ENCODE results near the gene TYRO3. TPM values are rescaled to one million over a fixed set of nuclear protein-coding genes. Genes with fewer than 3 reads are reported as not detected.

Gene TYRO3
- total and polyA plus RNA-seq, 9 donors: 37.7 to 265 (median 109) TPM

DNA sequence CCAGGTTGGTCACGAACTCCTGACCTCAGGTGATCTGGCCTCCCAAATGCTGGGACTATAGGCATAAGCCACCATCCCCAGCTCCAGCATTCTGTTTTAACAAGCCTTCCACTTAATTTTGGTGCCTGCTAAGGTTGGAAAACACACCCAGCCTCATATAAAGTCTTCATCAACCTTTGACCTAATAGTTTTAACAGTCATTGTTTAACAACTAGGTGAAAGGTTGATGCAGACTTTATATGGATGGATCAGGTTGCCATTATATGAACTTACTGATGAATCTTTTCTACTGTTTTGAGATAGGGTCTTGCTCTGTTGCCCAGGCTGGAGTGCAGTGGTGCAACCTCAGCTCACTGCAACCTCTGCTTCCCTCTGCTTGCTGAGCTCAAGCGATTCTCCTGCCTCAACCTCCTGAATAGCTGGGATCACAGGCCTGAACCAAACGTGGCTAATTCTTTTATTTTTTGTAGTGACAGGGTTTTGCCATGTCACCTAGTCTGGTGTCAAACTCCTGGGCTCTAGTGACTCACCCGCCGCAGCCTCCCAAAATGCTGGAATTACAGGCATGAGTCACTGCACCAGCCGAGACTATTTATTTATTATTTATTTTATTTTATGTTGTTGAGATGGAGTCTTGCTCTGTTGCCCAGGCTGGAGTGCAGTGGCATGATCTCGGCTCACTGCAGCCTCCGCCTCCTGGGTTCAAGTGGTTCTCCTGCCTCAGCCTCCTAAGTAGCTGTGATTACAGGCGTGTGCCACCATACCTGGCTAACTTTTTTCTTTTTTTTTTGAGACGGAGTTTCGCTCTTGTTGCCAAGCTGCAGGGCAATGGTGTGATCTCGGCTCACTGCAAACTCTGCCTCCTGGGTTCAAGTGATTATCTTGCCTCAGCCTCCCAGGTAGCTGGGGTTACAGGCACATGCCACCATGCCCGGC, 11.9 kb upstream of the TYRO3 start:
- Histone ChIP-seq H3K36me3 (no peaks in the 10 kb centered on the region), H3K4me3 (no peak overlapping the region), H3K27ac (no peak overlapping the region), H3K27me3 (no peaks in the 10 kb centered on the region), H3K9me3 (no peaks in the 10 kb centered on the region), H3K4me1 (ENCODE audit: insufficient read depth) (no peaks in the 10 kb centered on the region)
- WGBS, 3 donors: 77 to 81% (median 80%) methylated on average over 13 of the region's 13 CpGs
- TF ChIP-seq EP300 (IDR thresholded peaks at IDR 0.05) (no peak), POLR2A (IDR thresholded peaks at IDR 0.05) (no peak)
- TF ChIP-seq, protein P1, sequence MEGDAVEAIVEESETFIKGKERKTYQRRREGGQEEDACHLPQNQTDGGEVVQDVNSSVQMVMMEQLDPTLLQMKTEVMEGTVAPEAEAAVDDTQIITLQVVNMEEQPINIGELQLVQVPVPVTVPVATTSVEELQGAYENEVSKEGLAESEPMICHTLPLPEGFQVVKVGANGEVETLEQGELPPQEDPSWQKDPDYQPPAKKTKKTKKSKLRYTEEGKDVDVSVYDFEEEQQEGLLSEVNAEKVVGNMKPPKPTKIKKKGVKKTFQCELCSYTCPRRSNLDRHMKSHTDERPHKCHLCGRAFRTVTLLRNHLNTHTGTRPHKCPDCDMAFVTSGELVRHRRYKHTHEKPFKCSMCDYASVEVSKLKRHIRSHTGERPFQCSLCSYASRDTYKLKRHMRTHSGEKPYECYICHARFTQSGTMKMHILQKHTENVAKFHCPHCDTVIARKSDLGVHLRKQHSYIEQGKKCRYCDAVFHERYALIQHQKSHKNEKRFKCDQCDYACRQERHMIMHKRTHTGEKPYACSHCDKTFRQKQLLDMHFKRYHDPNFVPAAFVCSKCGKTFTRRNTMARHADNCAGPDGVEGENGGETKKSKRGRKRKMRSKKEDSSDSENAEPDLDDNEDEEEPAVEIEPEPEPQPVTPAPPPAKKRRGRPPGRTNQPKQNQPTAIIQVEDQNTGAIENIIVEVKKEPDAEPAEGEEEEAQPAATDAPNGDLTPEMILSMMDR (IDR thresholded peaks at IDR 0.05): no peak
- intact Hi-C loops (cut with DNase I): no loop called here
- DNase-seq: no peak

DNA sequence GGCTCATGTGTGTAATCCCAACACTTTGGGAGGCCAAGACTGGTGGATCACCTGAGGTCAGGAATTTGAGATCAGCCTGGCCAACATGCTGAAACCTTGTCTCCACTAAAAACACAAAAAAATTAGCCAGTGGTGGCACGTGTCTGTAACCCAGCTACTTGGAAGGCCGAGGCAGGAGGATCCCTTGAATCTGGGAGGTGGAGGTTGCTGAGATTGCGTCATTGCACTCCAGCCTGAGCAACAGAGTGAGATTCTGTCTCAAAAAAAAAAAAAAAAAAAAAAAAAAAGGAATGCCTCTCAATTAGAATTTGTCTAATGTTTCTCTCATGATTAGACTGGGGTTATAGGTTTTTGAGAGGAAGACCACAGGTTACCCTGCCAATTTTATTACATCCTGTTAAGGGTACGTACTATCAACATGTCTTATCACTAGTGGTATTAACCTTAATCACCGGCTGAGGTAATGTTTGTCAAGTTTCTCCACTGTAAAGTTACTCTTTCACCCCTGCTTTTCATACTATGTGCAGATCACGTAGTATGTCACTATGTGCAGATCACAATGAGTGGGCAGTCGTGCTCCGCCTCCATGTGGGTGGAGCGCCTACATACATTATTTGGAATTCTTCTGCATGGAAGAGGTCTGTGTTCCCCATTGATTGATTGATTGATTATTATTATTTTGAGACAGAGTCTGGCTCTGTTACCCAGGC, 8.8 kb upstream of the TYRO3 start:
- H3K27me3 ChIP-seq: no peaks in the 10 kb centered on the region
- intact Hi-C loops (cut with DNase I): loop anchor here in 3 of 4 donors (10.0 kb wide), 2 partner anchors 265 to 355 kb away; no protein-coding TSS in a partner anchor
- no peak for TF ChIP-seq POLR2A (IDR thresholded peaks at IDR 0.05)
- TF ChIP-seq, protein P1 (IDR thresholded peaks at IDR 0.05): no peak
- no peak for TF ChIP-seq EP300 (IDR thresholded peaks at IDR 0.05)
- no peaks in the 10 kb centered on the region for H3K36me3 ChIP-seq
- 90 to 91% (median 90%) methylated on average over 9 of the region's 9 CpGs for WGBS, 3 donors
- DNase-seq: no peak
- H3K9me3 ChIP-seq: no peaks in the 10 kb centered on the region
- H3K27ac ChIP-seq: no peak overlapping the region
- no peaks in the 10 kb centered on the region for H3K4me1 ChIP-seq (ENCODE audit: insufficient read depth)
- H3K4me3 ChIP-seq: no peak overlapping the region

DNA sequence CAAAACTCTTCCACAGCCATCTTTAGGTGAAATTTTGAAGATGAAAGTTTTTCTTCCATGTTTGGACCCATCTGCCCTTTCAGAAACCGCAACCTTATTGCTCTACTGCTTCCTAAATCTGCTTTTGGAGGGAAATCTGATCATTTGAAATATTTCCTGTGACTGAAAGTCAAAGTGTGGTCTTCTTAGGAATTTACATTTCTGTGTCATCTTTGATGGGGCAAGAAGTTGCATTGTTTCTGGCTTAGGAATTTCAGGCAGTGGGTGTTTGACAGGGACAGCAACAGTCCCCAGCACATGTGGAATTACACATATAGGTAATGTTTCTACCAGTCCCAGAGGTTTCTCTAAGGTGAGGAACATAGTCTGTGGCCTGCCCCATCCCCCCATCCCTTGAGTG, 5.3 kb upstream of the TYRO3 start:
- H3K27me3 ChIP-seq: no peaks in the 10 kb centered on the region
- peaks cover 2% of the 10 kb centered on the region for H3K4me1 ChIP-seq (ENCODE audit: insufficient read depth)
- intact Hi-C loops (cut with DNase I): loop anchor here in 3 of 4 donors (10.0 kb wide), 2 partner anchors 261 to 351 kb away; no protein-coding TSS in a partner anchor
- TF ChIP-seq EP300 (IDR thresholded peaks at IDR 0.05) (no peak), POLR2A (IDR thresholded peaks at IDR 0.05) (no peak)
- TF ChIP-seq, protein P1 (IDR thresholded peaks at IDR 0.05): no peak
- no peaks in the 10 kb centered on the region for H3K36me3 ChIP-seq
- no peak overlapping the region for H3K4me3 ChIP-seq
- no peak overlapping the region for H3K27ac ChIP-seq
- no peaks in the 10 kb centered on the region for H3K9me3 ChIP-seq
- 78 to 98% (median 96%) methylated on average over 1 of the region's 1 CpG for WGBS, 3 donors
- DNase-seq: no peak

DNA sequence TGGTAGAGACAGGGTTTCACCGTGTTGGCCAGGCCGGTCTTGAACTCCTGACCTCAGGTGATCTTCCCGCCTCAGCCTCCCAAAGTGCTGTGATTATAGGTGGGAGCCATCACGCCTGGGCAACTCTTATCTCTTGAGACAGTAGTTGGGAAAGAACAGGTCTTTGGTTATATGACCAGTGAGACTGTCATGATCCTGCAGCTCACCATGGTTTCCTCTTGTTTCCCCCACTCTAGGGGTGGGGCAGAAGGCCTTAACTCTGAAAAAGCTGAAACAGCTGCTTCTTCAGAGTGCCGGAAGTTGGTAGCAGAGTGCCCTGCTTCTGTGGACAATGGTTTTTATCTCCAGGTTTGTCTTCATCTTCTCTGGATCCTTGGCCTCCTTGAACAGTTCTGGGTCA, 4.7 kb upstream of the TYRO3 start:
- no peak overlapping the region for H3K27ac ChIP-seq
- 87 to 88% (median 87%) methylated on average over 5 of the region's 5 CpGs for WGBS, 3 donors
- TF ChIP-seq, protein P1 (IDR thresholded peaks at IDR 0.05): no peak
- no peak for TF ChIP-seq EP300 (IDR thresholded peaks at IDR 0.05)
- TF ChIP-seq POLR2A (IDR thresholded peaks at IDR 0.05): no peak
- no peak overlapping the region for H3K4me3 ChIP-seq
- no peaks in the 10 kb centered on the region for H3K9me3 ChIP-seq
- DNase-seq: no peak
- H3K27me3 ChIP-seq: no peaks in the 10 kb centered on the region
- no peaks in the 10 kb centered on the region for H3K36me3 ChIP-seq
- H3K4me1 ChIP-seq (ENCODE audit: insufficient read depth): peaks cover 2% of the 10 kb centered on the region
- intact Hi-C loops (cut with DNase I): loop anchor here in 3 of 4 donors (10.0 kb wide), 2 partner anchors 260 to 350 kb away; no protein-coding TSS in a partner anchor
